Lower lobe of right lung (tissue), 2 donors: Measurements from ENCODE around the gene NADK2. TPM values are rescaled to one million over a fixed set of nuclear protein-coding genes. Genes with fewer than 3 reads are reported as not detected.
"Not testable (repeated sequence)": the region's sequence is repeated elsewhere in the genome, so short reads cannot be mapped to it uniquely, and the experiment has no call there.

Experiments
- ATAC-seq, 2 donors: fragments of 200-7000 bp; cut with Tn5 transposase; one replicate each; pipeline ENCODE4 v1.9.1; 2020 to 2022; ENCODE audit warnings: mild to moderate bottlenecking in 2 of 2, moderate library complexity in 2 of 2
- DNase-seq: peaks from one replicate; pipeline ENCODE4 v3.0.0-alpha.2; 2020
- H3K27ac ChIP-seq: fragments of 200-600 bp; one replicate; pipeline ENCODE4 v1.8.0; 2022
- H3K27me3 ChIP-seq: fragments of 200-600 bp; one replicate; pipeline ENCODE4 v1.8.0; 2022; ENCODE audit warnings: low read depth
- H3K36me3 ChIP-seq: fragments of 200-600 bp; one replicate; pipeline ENCODE4 v1.8.0; 2022; ENCODE audit warnings: mild to moderate bottlenecking
- H3K4me1 ChIP-seq: fragments of 200-600 bp; one replicate; pipeline ENCODE4 v1.8.0; 2022
- H3K4me3 ChIP-seq: fragments of 200-600 bp; one replicate; pipeline ENCODE4 v1.8.0; 2022; ENCODE audit warnings: mild to moderate bottlenecking
- H3K9me3 ChIP-seq: fragments of 200-600 bp; one replicate; pipeline ENCODE4 v1.8.0; 2022
- intact Hi-C: fragments of 100-400 bp; cut with DNase I; formaldehyde crosslinking; loops from one replicate; pipeline ENCODE4 v1.11.0; 2022
- total RNA-seq: library from RNA; stranded (reverse); fragmentation: NEBNext Ultra II Directional; extraction: Animal tissue kit (Norgen Biotek cat#: 25700); gene quantifications from one replicate; pipeline ENCODE4 v1.2.1, GENCODE V29; 2021
- TF ChIP-seq, protein P1 (sequence below): fragments of 200-600 bp; IDR thresholded peaks from one replicate; pipeline ENCODE4 v1.8.0; 2022; ENCODE audit warnings: antibody characterized with exemption, mild to moderate bottlenecking
- donor health status: DM: no; HTN: yes; CAD: no; lungs with severe emphysema.

The NADK2 gene
- total RNA-seq, 1 donor from 2014 or later = 19.1 TPM

DNA sequence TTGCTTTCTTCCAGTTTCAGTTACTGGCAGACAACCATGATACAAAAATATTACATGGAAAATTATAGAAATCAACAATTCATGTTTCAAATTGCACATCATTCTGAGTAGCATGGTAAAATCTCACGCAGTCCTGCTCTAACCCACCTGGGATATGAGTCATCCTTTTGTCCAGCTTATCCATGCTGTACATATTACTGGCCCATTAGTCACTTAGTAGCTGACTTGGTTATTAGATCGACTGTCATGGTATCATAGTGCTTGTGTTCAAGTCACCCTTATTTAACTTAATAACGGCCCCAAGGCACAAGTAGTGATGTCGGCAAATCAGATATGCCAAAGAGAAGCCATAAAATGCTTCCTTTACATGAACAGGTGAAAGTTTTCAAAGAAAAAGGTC, 41.2 kb downstream of the NADK2 start:
- H3K4me1 ChIP-seq = no peaks in the 10 kb centered on the region
- H3K27ac ChIP-seq = no peak overlapping the region
- DNase-seq = no peak
- TF ChIP-seq, protein P1, sequence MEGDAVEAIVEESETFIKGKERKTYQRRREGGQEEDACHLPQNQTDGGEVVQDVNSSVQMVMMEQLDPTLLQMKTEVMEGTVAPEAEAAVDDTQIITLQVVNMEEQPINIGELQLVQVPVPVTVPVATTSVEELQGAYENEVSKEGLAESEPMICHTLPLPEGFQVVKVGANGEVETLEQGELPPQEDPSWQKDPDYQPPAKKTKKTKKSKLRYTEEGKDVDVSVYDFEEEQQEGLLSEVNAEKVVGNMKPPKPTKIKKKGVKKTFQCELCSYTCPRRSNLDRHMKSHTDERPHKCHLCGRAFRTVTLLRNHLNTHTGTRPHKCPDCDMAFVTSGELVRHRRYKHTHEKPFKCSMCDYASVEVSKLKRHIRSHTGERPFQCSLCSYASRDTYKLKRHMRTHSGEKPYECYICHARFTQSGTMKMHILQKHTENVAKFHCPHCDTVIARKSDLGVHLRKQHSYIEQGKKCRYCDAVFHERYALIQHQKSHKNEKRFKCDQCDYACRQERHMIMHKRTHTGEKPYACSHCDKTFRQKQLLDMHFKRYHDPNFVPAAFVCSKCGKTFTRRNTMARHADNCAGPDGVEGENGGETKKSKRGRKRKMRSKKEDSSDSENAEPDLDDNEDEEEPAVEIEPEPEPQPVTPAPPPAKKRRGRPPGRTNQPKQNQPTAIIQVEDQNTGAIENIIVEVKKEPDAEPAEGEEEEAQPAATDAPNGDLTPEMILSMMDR = no peak
- H3K4me3 ChIP-seq = no peak overlapping the region
- peaks cover 61% of the 10 kb centered on the region for H3K36me3 ChIP-seq
- ATAC-seq = no peak
- intact Hi-C loops = no loop called here
- no peaks in the 10 kb centered on the region for H3K9me3 ChIP-seq
- H3K27me3 ChIP-seq = no peaks in the 10 kb centered on the region

GRCh38 chr5:36199620-36200019, 42.1 kb downstream of the NADK2 start:
- no peaks in the 10 kb centered on the region for H3K9me3 ChIP-seq
- H3K4me1 ChIP-seq = no peaks in the 10 kb centered on the region
- H3K4me3 ChIP-seq = no peak overlapping the region
- H3K27ac ChIP-seq = no peak overlapping the region
- peaks cover 70% of the 10 kb centered on the region for H3K36me3 ChIP-seq
- no peak for DNase-seq
- ATAC-seq = no peak
- TF ChIP-seq, protein P1 = no peak
- intact Hi-C loops = no loop called here
- no peaks in the 10 kb centered on the region for H3K27me3 ChIP-seq

GRCh38 chr5:36198783-36199182, 42.9 kb downstream of the NADK2 start:
- H3K4me1 ChIP-seq, H3K27me3 ChIP-seq, ATAC-seq, H3K27ac ChIP-seq, H3K4me3 ChIP-seq, H3K9me3 ChIP-seq, DNase-seq, intact Hi-C loops: not testable (repeated sequence)
- peaks cover 75% of the 10 kb centered on the region for H3K36me3 ChIP-seq

DNA sequence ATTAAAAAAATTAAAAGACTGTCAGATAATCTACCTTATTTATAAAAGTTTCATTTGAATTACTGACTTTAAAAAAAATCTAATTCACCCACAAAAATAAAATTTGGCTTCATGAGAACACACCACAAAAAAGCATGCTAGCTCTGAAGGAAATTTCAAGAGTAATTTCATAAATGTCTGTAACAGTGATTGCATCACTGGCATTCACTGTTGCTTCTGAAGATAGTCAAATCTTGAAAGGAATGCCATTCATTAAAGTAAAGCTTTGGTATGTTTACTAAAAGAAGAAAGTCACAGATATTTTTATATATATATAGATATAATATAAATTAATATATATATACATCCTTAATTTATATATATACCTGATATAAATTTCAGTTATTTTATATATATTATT, 43.4 kb downstream of the NADK2 start:
- no peak for DNase-seq
- Histone ChIP-seq H3K4me1 (no peaks in the 10 kb centered on the region), H3K27ac (no peak overlapping the region), H3K36me3 (peaks cover 72% of the 10 kb centered on the region), H3K9me3 (no peaks in the 10 kb centered on the region), H3K27me3 (no peaks in the 10 kb centered on the region), H3K4me3 (no peak overlapping the region)
- no peak for ATAC-seq
- TF ChIP-seq, protein P1 = no peak
- intact Hi-C loops = no loop called here

GRCh38 chr5:36193746-36194145, 48.0 kb downstream of the NADK2 start:
- no peaks in the 10 kb centered on the region for H3K4me1 ChIP-seq
- no peaks in the 10 kb centered on the region for H3K27me3 ChIP-seq
- no peaks in the 10 kb centered on the region for H3K9me3 ChIP-seq
- no peak for ATAC-seq
- intact Hi-C loops = no loop called here
- no peak for DNase-seq
- H3K4me3 ChIP-seq = no peak overlapping the region
- H3K36me3 ChIP-seq = peaks cover 52% of the 10 kb centered on the region
- no peak overlapping the region for H3K27ac ChIP-seq
- TF ChIP-seq, protein P1 = no peak

- DNase-seq, H3K27ac ChIP-seq, H3K4me1 ChIP-seq, H3K27me3 ChIP-seq, H3K4me3 ChIP-seq, H3K9me3 ChIP-seq, ATAC-seq, intact Hi-C loops: not testable (repeated sequence)
- H3K36me3 ChIP-seq = peaks cover 41% of the 10 kb centered on the region
Observed at GRCh38 chr5:36184408-36184807, 57.3 kb downstream of the NADK2 start.

- no peak overlapping the region for H3K4me3 ChIP-seq
- intact Hi-C loops = no loop called here
- H3K9me3 ChIP-seq = no peaks in the 10 kb centered on the region
- no peaks in the 10 kb centered on the region for H3K27me3 ChIP-seq
- H3K36me3 ChIP-seq = peaks cover 65% of the 10 kb centered on the region
- no peak overlapping the region for H3K27ac ChIP-seq
- H3K4me1 ChIP-seq = no peaks in the 10 kb centered on the region
- DNase-seq (no peak), ATAC-seq (no peak)
- TF ChIP-seq, protein P1 = no peak
Observed at GRCh38 chr5:36181774-36182173, 60.0 kb downstream of the NADK2 start.
